ENCODE measurements around the gene ULK4. TPM values are rescaled to one million over a fixed set of nuclear protein-coding genes. Genes with fewer than 3 reads are reported as not detected.
"Not testable (repeated sequence)": the region's sequence is repeated elsewhere in the genome, so short reads cannot be mapped to it uniquely, and the experiment has no call there.

ULK4 gene
- polyA plus RNA-seq, 1 experiment, result 1.6 TPM

DNA sequence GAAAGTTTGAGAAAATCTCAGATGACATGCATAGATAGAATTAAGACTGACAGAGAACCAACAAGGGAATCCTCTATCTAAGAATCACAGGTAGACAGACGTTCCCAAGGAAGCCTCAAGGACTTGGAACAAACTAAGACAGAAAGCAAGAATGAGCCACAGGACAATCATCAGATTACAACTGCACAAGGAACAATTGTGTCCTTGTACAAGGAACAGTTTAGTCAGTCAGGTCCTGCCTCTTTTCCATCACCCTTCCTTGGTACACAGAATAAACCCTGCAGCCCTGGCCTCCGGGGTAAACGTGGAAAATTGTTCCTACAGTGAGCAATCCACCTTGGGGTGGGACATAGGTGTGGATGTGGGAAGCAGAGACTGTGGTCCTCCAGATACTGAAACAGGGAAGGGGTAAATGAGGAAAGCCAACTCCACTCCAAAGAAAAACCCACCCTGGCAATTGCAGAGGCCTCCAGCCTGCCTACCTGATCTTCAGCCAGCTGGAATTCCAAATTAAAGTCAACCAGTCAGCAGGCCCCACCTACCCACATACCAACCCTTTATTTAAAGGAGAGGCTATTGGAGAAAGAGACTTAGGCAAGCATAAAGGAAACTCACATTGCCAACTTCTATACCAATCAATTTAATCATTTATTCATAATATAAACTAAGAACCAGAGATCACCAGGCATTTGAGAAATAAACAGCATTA lies 73.4 kb downstream of the ULK4 start:
- POLR2A ChIA-PET, result no interaction called here
- Histone ChIP-seq H3K36me3 (ENCODE audit: control insufficient read depth, insufficient read depth, low read length) (no peaks in the 10 kb centered on the region), H3K27me3 (ENCODE audit: control insufficient read depth, insufficient read depth, low read length) (no peaks in the 10 kb centered on the region), H3K4me3 (ENCODE audit: low read depth, low read length) (no peak overlapping the region)
- DNase-seq (ENCODE audit: low read depth), result no peak
- CTCF ChIA-PET, result interaction anchor here (1.0 to 2.0 kb wide), 3 partner anchors 211 to 555 kb away, joined by 3 to 11 read pairs (median 7); no protein-coding TSS in a partner anchor
- TF ChIP-seq, protein P1, sequence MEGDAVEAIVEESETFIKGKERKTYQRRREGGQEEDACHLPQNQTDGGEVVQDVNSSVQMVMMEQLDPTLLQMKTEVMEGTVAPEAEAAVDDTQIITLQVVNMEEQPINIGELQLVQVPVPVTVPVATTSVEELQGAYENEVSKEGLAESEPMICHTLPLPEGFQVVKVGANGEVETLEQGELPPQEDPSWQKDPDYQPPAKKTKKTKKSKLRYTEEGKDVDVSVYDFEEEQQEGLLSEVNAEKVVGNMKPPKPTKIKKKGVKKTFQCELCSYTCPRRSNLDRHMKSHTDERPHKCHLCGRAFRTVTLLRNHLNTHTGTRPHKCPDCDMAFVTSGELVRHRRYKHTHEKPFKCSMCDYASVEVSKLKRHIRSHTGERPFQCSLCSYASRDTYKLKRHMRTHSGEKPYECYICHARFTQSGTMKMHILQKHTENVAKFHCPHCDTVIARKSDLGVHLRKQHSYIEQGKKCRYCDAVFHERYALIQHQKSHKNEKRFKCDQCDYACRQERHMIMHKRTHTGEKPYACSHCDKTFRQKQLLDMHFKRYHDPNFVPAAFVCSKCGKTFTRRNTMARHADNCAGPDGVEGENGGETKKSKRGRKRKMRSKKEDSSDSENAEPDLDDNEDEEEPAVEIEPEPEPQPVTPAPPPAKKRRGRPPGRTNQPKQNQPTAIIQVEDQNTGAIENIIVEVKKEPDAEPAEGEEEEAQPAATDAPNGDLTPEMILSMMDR (IDR thresholded peaks at IDR 0.05; ENCODE audit: insufficient read depth, low read depth, low read length), result no peak

DNA sequence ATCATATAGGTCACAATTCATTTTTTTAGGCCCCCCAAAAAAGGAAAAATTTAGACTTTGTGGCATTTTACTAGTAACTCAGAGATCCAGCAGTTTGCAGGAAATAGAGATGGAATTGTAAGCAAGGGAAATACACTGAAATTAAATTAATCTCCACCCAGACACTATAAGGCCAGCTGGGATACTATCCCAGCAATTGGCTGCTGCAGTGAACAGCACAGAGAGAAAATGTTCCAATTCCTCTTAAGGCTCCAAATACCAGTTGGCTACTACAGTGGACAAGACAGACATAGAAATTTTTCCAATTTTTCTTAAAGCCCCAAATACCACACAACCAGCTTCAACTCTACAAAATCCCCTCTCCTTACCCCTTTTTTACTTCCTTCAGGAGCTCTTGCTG lies 78.9 kb downstream of the ULK4 start:
- ChIA-PET CTCF (interaction anchor here (0.8 to 6.8 kb wide), 9 partner anchors 10 to 1306 kb away, joined by 3 to 67 read pairs (median 3); no protein-coding TSS in a partner anchor), POLR2A (no interaction called here)
- TF ChIP-seq, protein P1 (IDR thresholded peaks at IDR 0.05; ENCODE audit: insufficient read depth, low read depth, low read length), result no peak
- Histone ChIP-seq H3K27me3 (ENCODE audit: control insufficient read depth, insufficient read depth, low read length) (no peaks in the 10 kb centered on the region), H3K4me3 (ENCODE audit: low read depth, low read length) (no peak overlapping the region), H3K36me3 (ENCODE audit: control insufficient read depth, insufficient read depth, low read length) (no peaks in the 10 kb centered on the region)
- DNase-seq (ENCODE audit: low read depth), result no peak

DNA sequence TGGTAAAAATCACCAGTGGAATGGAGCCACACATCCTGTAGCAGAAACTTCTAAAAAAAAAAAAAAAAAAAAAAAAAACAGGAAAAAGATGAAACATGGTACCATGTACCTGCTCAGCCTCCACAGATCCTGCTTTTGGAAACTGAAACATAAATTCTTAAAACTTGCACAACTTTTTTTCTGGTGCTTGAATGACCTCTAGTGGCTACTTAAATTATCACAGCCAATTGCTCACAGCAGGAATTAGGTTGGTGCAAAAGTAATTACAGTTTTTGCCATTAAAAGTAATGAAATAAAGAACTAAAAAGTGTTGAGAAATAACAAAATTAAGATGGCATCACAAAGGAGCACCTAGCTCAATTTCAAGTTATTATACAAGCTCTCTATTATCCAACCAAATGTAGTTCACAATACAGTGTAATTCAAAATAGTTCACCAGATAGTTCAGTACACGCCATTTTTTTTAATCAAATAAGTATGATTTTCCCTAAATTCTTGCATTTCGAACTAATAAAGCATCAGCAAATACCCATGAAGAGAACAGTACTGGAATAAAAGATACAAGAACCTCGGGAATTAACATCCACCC lies 80.6 kb downstream of the ULK4 start:
- no peaks in the 10 kb centered on the region for H3K27me3 ChIP-seq (ENCODE audit: control insufficient read depth, insufficient read depth, low read length)
- no peak overlapping the region for H3K4me3 ChIP-seq (ENCODE audit: low read depth, low read length)
- TF ChIP-seq, protein P1 (IDR thresholded peaks at IDR 0.05; ENCODE audit: insufficient read depth, low read depth, low read length), result peak; percentile 50
- ChIA-PET CTCF (interaction anchor here (0.6 to 6.8 kb wide), 5 partner anchors 9 to 1301 kb away, joined by 3 to 67 read pairs (median 5); no protein-coding TSS in a partner anchor), POLR2A (no interaction called here)
- no peak for DNase-seq (ENCODE audit: low read depth)
- no peaks in the 10 kb centered on the region for H3K36me3 ChIP-seq (ENCODE audit: control insufficient read depth, insufficient read depth, low read length)

DNA sequence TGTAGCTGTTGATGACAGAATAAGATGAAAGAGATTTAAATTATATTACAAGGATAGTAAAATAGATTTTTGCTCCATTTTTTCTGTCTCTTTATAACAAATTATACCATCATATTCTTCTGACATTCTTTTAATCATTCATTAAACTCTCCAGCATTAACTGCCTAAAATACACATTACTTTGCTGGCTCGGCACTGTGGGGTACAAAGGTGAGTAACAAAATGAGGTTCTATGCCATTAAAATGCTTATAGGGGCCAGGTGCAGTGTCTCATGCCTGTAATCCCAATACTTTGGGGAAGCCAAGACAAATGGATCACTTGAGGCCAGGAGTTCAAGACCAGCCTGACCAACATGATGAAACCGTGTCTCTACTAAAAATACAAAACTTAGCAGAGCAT lies 81.5 kb downstream of the ULK4 start:
- POLR2A ChIA-PET, result no interaction called here
- no peak for DNase-seq (ENCODE audit: low read depth)
- no peak overlapping the region for H3K4me3 ChIP-seq (ENCODE audit: low read depth, low read length)
- no peaks in the 10 kb centered on the region for H3K36me3 ChIP-seq (ENCODE audit: control insufficient read depth, insufficient read depth, low read length)
- H3K27me3 ChIP-seq (ENCODE audit: control insufficient read depth, insufficient read depth, low read length), result no peaks in the 10 kb centered on the region
- TF ChIP-seq, protein P1 (IDR thresholded peaks at IDR 0.05; ENCODE audit: insufficient read depth, low read depth, low read length), result no peak
- CTCF ChIA-PET, result interaction anchor here (1.6 to 6.8 kb wide), 3 partner anchors 1296 to 1302 kb away, joined by 3 to 67 read pairs (median 35); no protein-coding TSS in a partner anchor

DNA sequence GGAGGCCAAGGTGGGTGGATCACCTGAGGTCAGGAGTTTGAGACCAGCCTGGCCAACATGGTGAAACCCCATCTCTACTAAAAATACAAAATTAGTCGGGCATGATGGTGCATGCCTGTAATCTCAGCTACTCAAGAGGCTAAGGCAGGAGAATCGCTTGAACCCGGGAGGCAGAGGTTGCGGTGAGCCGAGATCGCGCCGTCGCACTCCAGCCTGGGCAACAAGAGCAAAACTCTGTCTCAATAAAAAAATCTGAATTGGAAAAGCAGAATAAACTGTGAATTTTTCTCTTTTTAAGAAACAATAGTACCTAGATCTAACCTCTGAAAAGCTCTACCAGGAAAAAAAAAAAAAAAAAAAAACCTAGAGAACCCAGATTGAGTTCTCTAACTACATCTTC lies 84.2 kb downstream of the ULK4 start:
- H3K4me3 ChIP-seq (ENCODE audit: low read depth, low read length); DNase-seq (ENCODE audit: low read depth); POLR2A ChIA-PET; H3K27me3 ChIP-seq (ENCODE audit: control insufficient read depth, insufficient read depth, low read length); H3K36me3 ChIP-seq (ENCODE audit: control insufficient read depth, insufficient read depth, low read length): not testable (repeated sequence)
- CTCF ChIA-PET, result interaction anchor here (0.6 to 6.8 kb wide), 3 partner anchors 389 to 1297 kb away, joined by 3 to 35 read pairs (median 4); no protein-coding TSS in a partner anchor

Measured in BJ (cell line).